Panc1 (cell line): ENCODE measurements around the gene MCTP1. TPM values are rescaled to one million over a fixed set of nuclear protein-coding genes. Genes with fewer than 3 reads are reported as not detected.

Source experiments
- ATAC-seq: fragments of 200-7000 bp; cut with Tn5 transposase; 2 replicates; pipeline ENCODE4 v1.9.1; 2020; ENCODE audit warnings: mild to moderate bottlenecking, moderate library complexity
- BruUV-seq: library from RNA; stranded (reverse); fragments of 400-500 nt; replicated peaks from 2 replicates; lab custom pipeline; 2021; lab: Mats Ljungman, UMichigan
- CTCF ChIA-PET: fragments of 300-600 bp; sonication (Branson Sonifier 250); formaldehyde crosslinking; loops from one replicate; lab custom pipeline; 2022; ENCODE audit warnings: antibody characterized with exemption; lab: Charles Lee
- POLR2A ChIA-PET: fragments of 300-600 bp; sonication (Branson Sonifier 250); formaldehyde crosslinking; loops from one replicate; lab custom pipeline; 2022; ENCODE audit warnings: antibody characterized with exemption; lab: Charles Lee
- DNase-seq: peaks from one replicate; pipeline ENCODE4 v3.0.0-alpha.2; 2010; ENCODE audit warnings: low read depth, low spot score
- H3K27ac ChIP-seq: 2 replicates; pipeline ENCODE4 v1.5.1; 2011; ENCODE audit warnings: mild to moderate bottlenecking, low read length, inconsistent platforms
- H3K27me3 ChIP-seq: fragments of 200-500 bp; sonication (Bioruptor generic); 2 replicates; pipeline ENCODE4 v1.6.0; 2014; ENCODE audit warnings: low read length, inconsistent platforms; ENCODE audit not compliant: control insufficient read depth, insufficient read depth
- H3K36me3 ChIP-seq: fragments of 200-500 bp; sonication (Bioruptor generic); 2 replicates; pipeline ENCODE4 v1.5.1; 2014; ENCODE audit warnings: inconsistent platforms, mild to moderate bottlenecking, low read length, moderate library complexity; ENCODE audit not compliant: control insufficient read depth, insufficient read depth
- H3K4me1 ChIP-seq: 2 replicates; pipeline ENCODE4 v1.5.1; 2011; ENCODE audit warnings: inconsistent platforms, mild to moderate bottlenecking, low read length, moderate library complexity; ENCODE audit not compliant: control insufficient read depth, insufficient read depth
- H3K4me3 ChIP-seq, 2 experiments: 2 replicates each; pipeline ENCODE4 v1.5.1; 2011 to 2012; ENCODE audit warnings: low read depth in 2 of 2, low read length in 2 of 2, mild to moderate bottlenecking in 2 of 2, inconsistent platforms in 1 of 2, moderate library complexity in 1 of 2
- H3K9me3 ChIP-seq: fragments of 200-500 bp; sonication (Bioruptor generic); 2 replicates; pipeline ENCODE4 v1.5.1; 2014; ENCODE audit warnings: low read depth, mild to moderate bottlenecking, inconsistent platforms, low read length, moderate library complexity; ENCODE audit not compliant: control insufficient read depth, insufficient read depth
- CTCF ChIP-seq: fragments of 450-650 bp; IDR thresholded peaks from 2 replicates; pipeline ENCODE4 v1.5.1; 2017; ENCODE audit warnings: mild to moderate bottlenecking
- POLR2AphosphoS5 ChIP-seq: IDR thresholded peaks from 2 replicates; pipeline ENCODE4 v1.6.1; 2012; ENCODE audit warnings: mild to moderate bottlenecking, low read depth, low read length, moderate library complexity
- REST ChIP-seq, 2 experiments: IDR thresholded peaks; 2 replicates each; pipeline ENCODE4 v1.6.1; 2011 to 2012; ENCODE audit warnings: low read depth in 2 of 2, control low read depth in 1 of 2, low read length in 1 of 2, mild to moderate bottlenecking in 1 of 2, moderate library complexity in 1 of 2; ENCODE audit not compliant: insufficient read depth in 1 of 2
- SIN3A ChIP-seq: IDR thresholded peaks from 2 replicates; pipeline ENCODE4 v1.6.1; 2012; ENCODE audit warnings: low read depth, mild to moderate bottlenecking, low read length, moderate library complexity, borderline replicate concordance; ENCODE audit not compliant: insufficient read depth
- TCF7L2 ChIP-seq: IDR thresholded peaks from 2 replicates; pipeline ENCODE4 v1.6.1; 2011; ENCODE audit warnings: mild to moderate bottlenecking, low read depth, low read length, inconsistent platforms
- in situ Hi-C: cut with HindIII; loops from 2 replicates; pipeline ENCODE4 v1.10.0; 2016; ENCODE audit warnings: low sequenced_read_pairs, low pct_unique_long_range_greater_than_20kb
- intact Hi-C: fragments of 100-400 bp; cut with micrococcal nuclease; formaldehyde crosslinking; loops from one replicate; pipeline ENCODE4 v1.10.0; 2022; ENCODE audit not compliant: unreplicated experiment
- total RNA-seq: library from RNA; stranded (reverse); gene quantifications from one replicate; pipeline ENCODE4 v1.2.1, GENCODE V29; 2021; ENCODE audit not compliant: unreplicated experiment

The MCTP1 gene
- total RNA-seq, 1 experiment from 2014 or later = 39.8 TPM

GRCh38 chr5:94810281-94810680, 474.6 kb downstream of the MCTP1 start:
- no peak for ATAC-seq
- no TSS peak for BruUV-seq
- Histone ChIP-seq H3K4me1 (no peaks in the 10 kb centered on the region), H3K9me3 (no peaks in the 10 kb centered on the region), H3K27me3 (no peaks in the 10 kb centered on the region), H3K27ac (no peak overlapping the region), H3K36me3 (no peaks in the 10 kb centered on the region), H3K4me3 (no peak overlapping the region)
- in situ Hi-C loops (no loop called here), intact Hi-C loops (no loop called here)
- no peak for DNase-seq
- ChIA-PET CTCF (no interaction called here), POLR2A (interaction anchor here (0.7 kb wide), 1 partner anchor 1126 kb away, joined by 3 read pairs; no protein-coding TSS in a partner anchor)
- TF ChIP-seq CTCF = no peak

DNA sequence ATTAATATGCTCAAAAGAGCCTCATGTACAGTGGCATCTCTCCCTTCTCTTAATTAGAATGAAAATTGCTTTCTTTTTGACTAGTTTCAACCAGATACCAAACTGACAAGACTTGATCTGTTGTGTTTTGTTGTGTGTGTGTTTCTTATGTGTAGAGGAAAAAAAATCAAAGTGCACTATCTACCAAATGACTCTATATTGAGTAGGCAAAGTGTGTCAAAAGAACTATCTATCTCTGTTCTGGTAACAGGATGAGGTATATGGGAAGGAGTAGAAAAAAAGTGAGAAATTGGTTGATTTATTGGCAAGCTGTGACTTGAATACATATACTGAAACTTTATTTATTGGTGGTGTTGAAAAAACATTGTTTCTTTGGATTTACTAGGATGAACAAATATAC, 476.4 kb downstream of the MCTP1 start:
- in situ Hi-C loops (no loop called here), intact Hi-C loops (no loop called here)

DNA sequence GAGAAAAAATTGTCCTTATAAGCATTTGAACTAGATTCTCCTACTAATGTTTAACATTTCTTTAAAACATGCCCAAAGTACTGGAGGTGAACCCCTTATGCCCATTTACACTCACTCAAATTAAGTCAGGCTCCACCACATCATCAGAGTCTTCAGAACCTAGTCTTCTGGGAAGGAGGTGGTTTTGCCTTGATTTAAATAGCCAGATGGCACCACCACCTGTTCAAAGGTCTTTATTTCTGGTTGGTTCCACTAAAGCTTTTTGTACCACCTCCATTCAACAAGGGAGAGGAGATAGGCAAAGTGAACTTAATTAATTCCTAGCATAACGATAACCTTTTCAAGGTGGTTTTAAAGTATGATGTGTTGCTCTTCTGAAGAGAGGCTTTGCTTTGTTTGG, 476.9 kb downstream of the MCTP1 start:
- H3K9me3 ChIP-seq = no peaks in the 10 kb centered on the region
- DNase-seq (no peak), ATAC-seq (no peak)
- no peak overlapping the region for H3K27ac ChIP-seq
- H3K27me3 ChIP-seq = no peaks in the 10 kb centered on the region
- ChIA-PET CTCF (no interaction called here), POLR2A (no interaction called here)
- BruUV-seq = no TSS peak
- intact Hi-C loops = no loop called here
- TF ChIP-seq SIN3A (no peak), POLR2AphosphoS5 (no peak), REST (IDR thresholded peaks at IDR 0.05; ENCODE audit: insufficient read depth in 1 of 2, low read depth in 2 of 2, low read length in 1 of 2) (no peak), CTCF (no peak), TCF7L2 (no peak)
- no peaks in the 10 kb centered on the region for H3K36me3 ChIP-seq
- in situ Hi-C loops = no loop called here
- no peak overlapping the region for H3K4me3 ChIP-seq
- H3K4me1 ChIP-seq = no peaks in the 10 kb centered on the region

More for the DNA sequence above, 476.4 kb downstream of the MCTP1 start:
- ChIA-PET POLR2A (no interaction called here), CTCF (no interaction called here)
- no TSS peak for BruUV-seq
- no peaks in the 10 kb centered on the region for H3K36me3 ChIP-seq
- no peak overlapping the region for H3K27ac ChIP-seq
- TF ChIP-seq SIN3A = no peak
- H3K27me3 ChIP-seq = no peaks in the 10 kb centered on the region
- ATAC-seq = no peak
- H3K9me3 ChIP-seq = no peaks in the 10 kb centered on the region
- no peak for DNase-seq
- H3K4me3 ChIP-seq = no peak overlapping the region
- H3K4me1 ChIP-seq = no peaks in the 10 kb centered on the region
